ENCODE results near the gene SULT4A1.

The SULT4A1 gene

GRCh38 chr22:43821606-43822425, 40.5 kb downstream of the SULT4A1 start:
- no peaks in the 10 kb centered on the region for H3K36me3 ChIP-seq (ENCODE audit: insufficient read depth, low read length)
- peaks cover 18% of the 10 kb centered on the region for H3K4me1 ChIP-seq (ENCODE audit: insufficient read depth, low read length)
- H3K4me3 ChIP-seq (ENCODE audit: low read length), result no peak overlapping the region
- H2AFZ ChIP-seq (ENCODE audit: low read depth, low read length), result no peak overlapping the region
- H3K9me3 ChIP-seq (ENCODE audit: low read length), result no peaks in the 10 kb centered on the region
- no peaks in the 10 kb centered on the region for H3K27me3 ChIP-seq (ENCODE audit: insufficient read depth, low read length)

DNA sequence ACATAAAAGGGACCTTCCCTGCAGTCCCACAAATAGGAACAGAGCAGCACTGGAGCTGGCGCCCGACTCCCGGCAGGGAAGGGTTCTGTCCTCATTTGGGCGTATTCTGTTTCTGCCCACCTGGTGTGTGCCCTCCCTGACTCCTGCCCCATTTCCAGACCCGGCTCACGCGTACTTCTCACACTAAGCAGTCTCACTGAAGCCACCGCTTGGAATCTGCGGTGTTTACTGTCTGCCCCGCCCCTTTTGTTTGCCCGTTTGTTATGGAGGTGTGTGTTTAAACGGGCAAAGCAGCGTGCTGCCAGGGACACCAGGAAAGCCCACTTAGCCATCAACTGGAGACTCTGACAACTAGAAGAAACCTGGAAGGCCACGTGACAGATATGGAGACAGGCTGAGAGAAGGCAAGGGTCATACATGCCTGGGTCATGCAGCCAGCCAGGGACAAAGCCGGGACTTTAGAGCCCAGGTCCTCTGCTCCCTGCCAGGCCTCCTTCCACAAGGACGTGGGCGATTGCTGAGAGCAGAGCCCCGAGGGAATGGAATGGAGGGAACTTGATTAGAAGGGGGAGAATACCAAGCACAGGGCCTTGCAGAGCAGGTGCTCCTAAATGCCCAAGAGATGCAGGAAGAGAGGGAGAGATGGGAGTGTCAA, 41.5 kb downstream of the SULT4A1 start:
- Histone ChIP-seq H3K4me1 (ENCODE audit: insufficient read depth, low read length) (peaks cover 7% of the 10 kb centered on the region), H3K36me3 (ENCODE audit: insufficient read depth, low read length) (no peaks in the 10 kb centered on the region), H3K9me3 (ENCODE audit: low read length) (no peaks in the 10 kb centered on the region), H3K27me3 (ENCODE audit: insufficient read depth, low read length) (no peaks in the 10 kb centered on the region), H3K4me3 (ENCODE audit: low read length) (no peak overlapping the region), H2AFZ (ENCODE audit: low read depth, low read length) (no peak overlapping the region)

- H3K9me3 ChIP-seq (ENCODE audit: low read length), result no peaks in the 10 kb centered on the region
- H3K4me3 ChIP-seq (ENCODE audit: low read length), result no peak overlapping the region
- peaks cover 7% of the 10 kb centered on the region for H3K4me1 ChIP-seq (ENCODE audit: insufficient read depth, low read length)
- H3K27me3 ChIP-seq (ENCODE audit: insufficient read depth, low read length), result no peaks in the 10 kb centered on the region
- H3K36me3 ChIP-seq (ENCODE audit: insufficient read depth, low read length), result no peaks in the 10 kb centered on the region
- no peak overlapping the region for H2AFZ ChIP-seq (ENCODE audit: low read depth, low read length)
Measured at GRCh38 chr22:43819931-43820640, 42.2 kb downstream of the SULT4A1 start.

DNA sequence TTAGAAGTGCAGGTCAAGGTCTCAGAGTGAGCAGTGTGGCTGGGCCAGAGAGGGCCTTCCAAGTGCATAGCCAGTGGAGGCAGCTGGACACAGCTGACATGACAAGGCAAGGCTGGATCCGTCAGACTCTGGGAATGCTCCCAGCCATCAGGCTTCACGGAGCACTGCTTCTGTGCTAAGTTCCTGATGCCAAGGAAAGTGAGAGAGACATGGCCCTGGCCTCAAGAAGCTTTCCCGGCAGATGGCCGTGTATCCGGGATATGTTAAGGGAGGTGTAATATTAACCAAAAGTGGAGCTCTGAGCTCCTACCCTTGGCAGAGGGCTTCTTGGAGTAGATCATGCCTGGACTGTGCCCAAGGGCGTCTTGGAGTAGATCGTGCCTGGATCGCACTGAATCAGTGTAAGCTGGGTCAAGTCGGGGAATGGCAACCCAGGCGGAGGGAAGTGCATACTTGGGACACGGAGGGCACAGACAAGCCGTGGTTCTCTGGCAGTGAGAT, 42.8 kb downstream of the SULT4A1 start:
- H3K36me3 ChIP-seq (ENCODE audit: insufficient read depth, low read length), result no peaks in the 10 kb centered on the region
- peaks cover 7% of the 10 kb centered on the region for H3K4me1 ChIP-seq (ENCODE audit: insufficient read depth, low read length)
- no peak overlapping the region for H2AFZ ChIP-seq (ENCODE audit: low read depth, low read length)
- H3K27me3 ChIP-seq (ENCODE audit: insufficient read depth, low read length), result no peaks in the 10 kb centered on the region
- no peak overlapping the region for H3K4me3 ChIP-seq (ENCODE audit: low read length)
- no peaks in the 10 kb centered on the region for H3K9me3 ChIP-seq (ENCODE audit: low read length)

GRCh38 chr22:43818981-43819380, 43.3 kb downstream of the SULT4A1 start:
- Histone ChIP-seq H3K9me3 (ENCODE audit: low read length) (no peaks in the 10 kb centered on the region), H3K36me3 (ENCODE audit: insufficient read depth, low read length) (peaks cover 3% of the 10 kb centered on the region), H3K4me3 (ENCODE audit: low read length) (no peak overlapping the region)

DNA sequence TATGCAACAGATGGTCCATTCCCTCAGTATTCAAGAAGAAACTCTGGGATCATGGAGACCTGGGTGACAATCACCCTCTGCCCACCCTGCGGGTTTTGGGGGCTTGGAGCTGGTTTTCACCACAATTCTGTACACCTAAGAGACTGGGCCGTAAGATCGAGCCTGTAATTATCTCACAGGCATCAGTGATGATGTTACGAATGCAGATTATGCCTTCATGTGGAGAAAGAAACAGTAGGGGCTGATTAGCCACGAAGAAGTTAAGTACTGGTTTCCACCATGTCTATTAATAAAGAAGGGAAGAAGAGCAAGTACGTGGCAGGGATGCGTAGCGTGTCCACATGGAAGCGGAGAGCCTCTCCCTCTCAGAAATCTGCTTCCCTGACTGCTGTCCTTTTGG, 44.9 kb downstream of the SULT4A1 start:
- Histone ChIP-seq H3K4me3 (ENCODE audit: low read length) (no peak overlapping the region), H3K9me3 (ENCODE audit: low read length) (no peaks in the 10 kb centered on the region)

More at GRCh38 chr22:43818981-43819380, 43.3 kb downstream of the SULT4A1 start:
- Histone ChIP-seq H3K27me3 (ENCODE audit: insufficient read depth, low read length) (no peaks in the 10 kb centered on the region), H3K4me1 (ENCODE audit: insufficient read depth, low read length) (peaks cover 7% of the 10 kb centered on the region), H2AFZ (ENCODE audit: low read depth, low read length) (no peak overlapping the region)

GRCh38 chr22:43814264-43814663, 48.0 kb downstream of the SULT4A1 start:
- no peaks in the 10 kb centered on the region for H3K27me3 ChIP-seq (ENCODE audit: insufficient read depth, low read length)
- H3K9me3 ChIP-seq (ENCODE audit: low read length), result no peaks in the 10 kb centered on the region
- peaks cover 14% of the 10 kb centered on the region for H3K4me1 ChIP-seq (ENCODE audit: insufficient read depth, low read length)
- H2AFZ ChIP-seq (ENCODE audit: low read depth, low read length), result no peak overlapping the region
- H3K36me3 ChIP-seq (ENCODE audit: insufficient read depth, low read length), result peaks cover 3% of the 10 kb centered on the region
- no peak overlapping the region for H3K4me3 ChIP-seq (ENCODE audit: low read length)

More for the DNA sequence above, 44.9 kb downstream of the SULT4A1 start:
- H2AFZ ChIP-seq (ENCODE audit: low read depth, low read length), result no peak overlapping the region
- H3K36me3 ChIP-seq (ENCODE audit: insufficient read depth, low read length), result peaks cover 3% of the 10 kb centered on the region
- H3K27me3 ChIP-seq (ENCODE audit: insufficient read depth, low read length), result no peaks in the 10 kb centered on the region
- peaks cover 13% of the 10 kb centered on the region for H3K4me1 ChIP-seq (ENCODE audit: insufficient read depth, low read length)

DNA sequence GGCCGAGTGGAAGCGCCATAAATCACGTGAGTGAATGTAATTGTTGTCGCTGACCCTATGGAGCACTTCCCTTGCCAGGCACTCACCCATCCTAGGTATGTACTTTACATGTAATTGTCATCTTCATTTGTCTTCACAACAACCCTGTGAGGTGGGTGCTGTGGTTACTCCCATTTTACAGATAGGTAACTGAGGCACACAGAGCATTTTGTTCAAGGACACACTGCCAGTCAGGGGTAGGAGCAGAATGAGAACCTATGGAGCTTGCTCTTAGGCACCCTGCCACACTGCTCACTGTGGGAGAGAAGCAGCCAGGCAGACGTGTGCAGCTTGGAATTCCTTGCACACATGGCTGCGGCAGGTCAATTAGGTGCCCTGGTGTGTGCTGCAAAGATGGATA, 49.4 kb downstream of the SULT4A1 start:
- Histone ChIP-seq H3K27me3 (ENCODE audit: insufficient read depth, low read length) (no peaks in the 10 kb centered on the region), H3K4me1 (ENCODE audit: insufficient read depth, low read length) (peaks cover 14% of the 10 kb centered on the region), H3K4me3 (ENCODE audit: low read length) (peak overlapping the region; percentile 83), H2AFZ (ENCODE audit: low read depth, low read length) (no peak overlapping the region), H3K9me3 (ENCODE audit: low read length) (no peaks in the 10 kb centered on the region), H3K36me3 (ENCODE audit: insufficient read depth, low read length) (peaks cover 3% of the 10 kb centered on the region)

- Histone ChIP-seq H3K4me3 (ENCODE audit: low read length) (peak within 1 kb of the TSS; percentile 83), H2AFZ (ENCODE audit: low read depth, low read length) (peak within 1 kb of the TSS; percentile 59), H3K4me1 (ENCODE audit: insufficient read depth, low read length) (peaks cover 14% of the 10 kb centered on the region), H3K36me3 (ENCODE audit: insufficient read depth, low read length) (peaks cover 3% of the 10 kb centered on the region), H3K27me3 (ENCODE audit: insufficient read depth, low read length) (no peaks in the 10 kb centered on the region), H3K9me3 (ENCODE audit: low read length) (no peaks in the 10 kb centered on the region)
Measured at GRCh38 chr22:43812149-43812842, 50.0 kb downstream of the SULT4A1 start, which contains the start of gene EFCAB6. EFCAB6 (minus strand) TSS chr22:43812305; CDS start chr22:43782318, 29,987 bp downstream.

GRCh38 chr22:43811777-43812148, 50.5 kb downstream of the SULT4A1 start:
- Histone ChIP-seq H3K27me3 (ENCODE audit: insufficient read depth, low read length) (no peaks in the 10 kb centered on the region), H2AFZ (ENCODE audit: low read depth, low read length) (peak overlapping the region; percentile 24), H3K4me1 (ENCODE audit: insufficient read depth, low read length) (peaks cover 14% of the 10 kb centered on the region), H3K4me3 (ENCODE audit: low read length) (peak overlapping the region; percentile 83), H3K9me3 (ENCODE audit: low read length) (no peaks in the 10 kb centered on the region), H3K36me3 (ENCODE audit: insufficient read depth, low read length) (peaks cover 3% of the 10 kb centered on the region)

DNA sequence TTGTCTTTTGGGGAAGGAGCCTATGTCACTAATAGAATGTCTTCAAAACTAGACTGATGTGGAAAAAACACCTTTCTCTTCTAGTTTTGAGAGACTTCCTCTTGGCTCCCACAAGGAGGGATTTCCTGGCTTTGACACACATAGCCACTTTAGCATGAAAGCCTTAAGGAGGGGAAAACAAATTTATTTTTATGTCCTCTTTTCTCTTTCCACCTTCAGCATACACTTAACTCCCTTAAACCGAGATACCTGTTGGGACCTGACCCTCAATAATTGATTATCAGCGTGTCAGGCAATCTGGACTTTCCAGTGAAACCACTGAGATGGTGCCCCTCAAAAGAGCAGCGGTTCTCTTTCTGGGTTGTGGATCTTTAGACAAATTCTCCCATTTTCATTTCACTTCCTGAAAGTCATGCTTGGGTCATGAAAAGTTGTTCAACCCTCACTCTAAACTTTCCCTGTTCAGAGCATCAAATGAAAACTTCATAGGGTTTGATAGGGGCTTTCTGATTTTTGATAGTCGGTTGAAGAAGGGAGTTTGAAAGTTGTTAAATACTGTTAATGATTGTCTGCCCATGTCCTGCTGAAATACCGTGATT, 59.3 kb downstream of the SULT4A1 start:
- no peaks in the 10 kb centered on the region for H3K4me1 ChIP-seq (ENCODE audit: insufficient read depth, low read length)
- H3K4me3 ChIP-seq (ENCODE audit: low read length), result no peak overlapping the region
- peaks cover 2% of the 10 kb centered on the region for H3K9me3 ChIP-seq (ENCODE audit: low read length)
- no peak overlapping the region for H2AFZ ChIP-seq (ENCODE audit: low read depth, low read length)
- H3K36me3 ChIP-seq (ENCODE audit: insufficient read depth, low read length), result no peaks in the 10 kb centered on the region
- no peaks in the 10 kb centered on the region for H3K27me3 ChIP-seq (ENCODE audit: insufficient read depth, low read length)

DNA sequence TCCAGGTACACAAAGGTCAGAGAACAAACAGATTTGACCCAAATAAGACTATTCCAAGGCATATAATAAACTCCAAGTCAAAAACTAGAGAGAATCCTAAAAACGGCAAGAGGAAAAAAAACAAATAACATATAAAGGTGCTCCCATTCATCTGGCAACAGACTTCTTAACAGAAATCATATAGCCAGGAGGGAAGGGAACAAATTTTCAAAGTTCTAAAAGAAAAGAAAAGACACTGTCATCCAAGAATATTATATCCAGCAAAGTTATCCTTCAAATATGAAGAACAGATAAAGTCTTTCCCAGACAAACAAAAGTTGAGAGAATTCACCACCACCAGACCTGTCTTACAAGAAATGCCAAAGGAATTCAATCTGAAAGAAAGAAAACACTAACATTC, 61.3 kb downstream of the SULT4A1 start:
- Histone ChIP-seq H2AFZ (ENCODE audit: low read depth, low read length) (no peak overlapping the region), H3K4me1 (ENCODE audit: insufficient read depth, low read length) (no peaks in the 10 kb centered on the region), H3K4me3 (ENCODE audit: low read length) (no peak overlapping the region), H3K27me3 (ENCODE audit: insufficient read depth, low read length) (no peaks in the 10 kb centered on the region), H3K36me3 (ENCODE audit: insufficient read depth, low read length) (no peaks in the 10 kb centered on the region), H3K9me3 (ENCODE audit: low read length) (peaks cover 2% of the 10 kb centered on the region)
